BJ (cell line): ENCODE measurements around the gene FBXO3. TPM values are rescaled to one million over a fixed set of nuclear protein-coding genes. Genes with fewer than 3 reads are reported as not detected.

Experiments used
- CTCF ChIA-PET: fragments of 350-600 bp; formaldehyde crosslinking; extraction: SDS; loops from one replicate; lab custom pipeline; 2021; ENCODE audit warnings: antibody characterized with exemption, inconsistent platforms; lab: Yijun Ruan, JAX
- POLR2A ChIA-PET: fragments of 300-600 bp; sonication (Branson Sonifier 250); formaldehyde crosslinking; extraction: SDS; loops from one replicate; lab custom pipeline; 2021; ENCODE audit warnings: antibody characterized with exemption; lab: Charles Lee
- DNase-seq: peaks from one replicate; pipeline ENCODE4 v3.0.0-alpha.2; 2011; ENCODE audit warnings: low read depth
- H3K27me3 ChIP-seq: 2 replicates; pipeline ENCODE4 v1.6.0; 2011; ENCODE audit warnings: low read length; ENCODE audit not compliant: control insufficient read depth, insufficient read depth
- H3K36me3 ChIP-seq: 2 replicates; pipeline ENCODE4 v1.5.1; 2011; ENCODE audit warnings: low read length; ENCODE audit not compliant: control insufficient read depth, insufficient read depth
- H3K4me3 ChIP-seq: 2 replicates; pipeline ENCODE4 v1.5.1; 2011; ENCODE audit warnings: low read depth, mild to moderate bottlenecking, control low read depth, low read length
- polyA plus RNA-seq: library from polyadenylated mRNA; depleted of rRNA; stranded (reverse); fragments of >200 nt; gene quantifications from 2 replicates; pipeline ENCODE4 v1.2.3, GENCODE V29; 2011
- TF ChIP-seq, protein P1 (sequence below): IDR thresholded peaks from 2 replicates; pipeline ENCODE4 v1.5.1; 2011; ENCODE audit warnings: low read depth, mild to moderate bottlenecking, control low read depth, inconsistent platforms, low read length, moderate library complexity; ENCODE audit not compliant: insufficient read depth

Gene FBXO3
- polyA plus RNA-seq, 1 experiment = 22.8 TPM

DNA sequence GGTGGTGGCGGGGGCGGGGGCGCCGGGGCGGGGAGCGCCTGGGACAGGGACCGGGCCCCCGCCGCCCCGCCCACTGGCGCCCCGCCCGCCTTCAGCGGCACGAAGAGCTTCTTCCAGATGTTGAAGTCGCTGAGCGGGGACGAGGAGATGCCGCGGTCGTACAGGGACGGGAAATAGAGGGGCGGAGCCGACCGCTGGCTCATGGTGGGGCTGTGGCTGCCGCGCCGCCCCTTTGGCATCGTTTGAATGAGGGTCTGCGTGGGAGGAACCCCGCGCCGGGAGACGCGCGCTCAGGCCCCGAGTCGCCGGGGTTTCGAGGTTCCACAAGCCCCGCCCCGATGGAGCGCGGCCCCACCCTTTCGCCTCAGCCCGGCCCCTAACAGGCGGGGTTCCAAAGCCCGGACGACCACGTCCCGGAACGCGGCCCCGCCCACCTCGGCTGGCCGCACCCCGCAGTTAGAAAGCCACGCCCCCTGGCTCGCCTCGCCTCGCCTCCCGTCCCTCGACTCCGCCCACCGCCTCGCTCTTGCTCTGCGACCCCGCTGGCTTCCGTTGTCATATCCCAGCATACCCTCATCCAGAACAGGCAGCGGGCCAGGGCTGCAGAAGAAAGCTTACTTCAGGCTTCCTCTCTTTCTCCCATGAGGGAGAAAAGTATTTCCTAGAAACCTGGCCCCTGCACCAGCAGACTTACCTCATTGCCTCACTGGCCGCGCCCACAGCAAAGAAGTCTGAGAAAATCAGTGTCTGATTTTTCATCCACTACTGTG is 73.6 kb downstream of the FBXO3 start, which contains the start of gene C11orf91:
Gene C11orf91, minus strand, starts transcription at position 325 of the 770 bp plus-strand sequence. Its CDS starts 86 bp downstream, at position 239.
- Histone ChIP-seq H3K4me3 (peak within 1 kb of the TSS; percentile 51), H3K36me3 (peaks cover 2% of the 10 kb centered on the region; the same call in 1 of the 2 replicates), H3K27me3 (no peaks in the 10 kb centered on the region)
- ChIA-PET POLR2A (interaction anchor here (0.6 to 0.7 kb wide), 3 partner anchors 36 to 236 kb away, joined by 3 to 23 read pairs (median 3); no protein-coding TSS in a partner anchor), CTCF (interaction anchor here (0.5 to 1.6 kb wide), 5 partner anchors 12 to 129 kb away, joined by 3 to 5 read pairs (median 4); no protein-coding TSS in a partner anchor)
- DNase-seq = peak; percentile 85
- TF ChIP-seq, protein P1, sequence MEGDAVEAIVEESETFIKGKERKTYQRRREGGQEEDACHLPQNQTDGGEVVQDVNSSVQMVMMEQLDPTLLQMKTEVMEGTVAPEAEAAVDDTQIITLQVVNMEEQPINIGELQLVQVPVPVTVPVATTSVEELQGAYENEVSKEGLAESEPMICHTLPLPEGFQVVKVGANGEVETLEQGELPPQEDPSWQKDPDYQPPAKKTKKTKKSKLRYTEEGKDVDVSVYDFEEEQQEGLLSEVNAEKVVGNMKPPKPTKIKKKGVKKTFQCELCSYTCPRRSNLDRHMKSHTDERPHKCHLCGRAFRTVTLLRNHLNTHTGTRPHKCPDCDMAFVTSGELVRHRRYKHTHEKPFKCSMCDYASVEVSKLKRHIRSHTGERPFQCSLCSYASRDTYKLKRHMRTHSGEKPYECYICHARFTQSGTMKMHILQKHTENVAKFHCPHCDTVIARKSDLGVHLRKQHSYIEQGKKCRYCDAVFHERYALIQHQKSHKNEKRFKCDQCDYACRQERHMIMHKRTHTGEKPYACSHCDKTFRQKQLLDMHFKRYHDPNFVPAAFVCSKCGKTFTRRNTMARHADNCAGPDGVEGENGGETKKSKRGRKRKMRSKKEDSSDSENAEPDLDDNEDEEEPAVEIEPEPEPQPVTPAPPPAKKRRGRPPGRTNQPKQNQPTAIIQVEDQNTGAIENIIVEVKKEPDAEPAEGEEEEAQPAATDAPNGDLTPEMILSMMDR = no peak

DNA sequence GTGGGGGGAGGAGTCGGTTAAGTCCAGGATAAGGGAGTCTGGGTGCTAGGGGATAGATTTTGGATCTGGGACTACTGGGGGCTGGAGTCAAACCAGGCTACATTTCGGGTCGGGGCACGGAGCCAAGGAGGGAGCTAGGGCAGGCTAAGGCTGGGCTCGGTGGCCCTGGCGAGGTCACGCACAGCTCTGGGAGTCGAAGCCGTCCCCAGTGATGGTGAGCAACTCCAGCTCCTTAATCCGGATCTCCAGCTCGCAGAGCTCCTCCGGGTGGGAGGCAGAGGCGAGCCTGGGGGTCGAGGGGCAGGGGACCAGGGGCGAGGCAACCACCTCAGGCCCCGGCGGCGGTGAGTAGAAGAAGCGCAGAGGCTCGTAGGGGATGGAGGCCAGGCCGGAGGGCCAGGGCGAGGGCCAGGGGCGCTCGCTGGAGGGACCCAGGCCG is 74.2 kb downstream of the FBXO3 start:
- H3K36me3 ChIP-seq = no peaks in the 10 kb centered on the region
- ChIA-PET CTCF (interaction anchor here (0.5 to 1.6 kb wide), 4 partner anchors 12 to 108 kb away, joined by 3 to 5 read pairs (median 3); no protein-coding TSS in a partner anchor), POLR2A (interaction anchor here (0.7 kb wide), 1 partner anchor 235 kb away, joined by 3 read pairs; no protein-coding TSS in a partner anchor)
- no peaks in the 10 kb centered on the region for H3K27me3 ChIP-seq
- TF ChIP-seq, protein P1 = no peak
- DNase-seq = no peak
- H3K4me3 ChIP-seq = peak overlapping the region; percentile 51

DNA sequence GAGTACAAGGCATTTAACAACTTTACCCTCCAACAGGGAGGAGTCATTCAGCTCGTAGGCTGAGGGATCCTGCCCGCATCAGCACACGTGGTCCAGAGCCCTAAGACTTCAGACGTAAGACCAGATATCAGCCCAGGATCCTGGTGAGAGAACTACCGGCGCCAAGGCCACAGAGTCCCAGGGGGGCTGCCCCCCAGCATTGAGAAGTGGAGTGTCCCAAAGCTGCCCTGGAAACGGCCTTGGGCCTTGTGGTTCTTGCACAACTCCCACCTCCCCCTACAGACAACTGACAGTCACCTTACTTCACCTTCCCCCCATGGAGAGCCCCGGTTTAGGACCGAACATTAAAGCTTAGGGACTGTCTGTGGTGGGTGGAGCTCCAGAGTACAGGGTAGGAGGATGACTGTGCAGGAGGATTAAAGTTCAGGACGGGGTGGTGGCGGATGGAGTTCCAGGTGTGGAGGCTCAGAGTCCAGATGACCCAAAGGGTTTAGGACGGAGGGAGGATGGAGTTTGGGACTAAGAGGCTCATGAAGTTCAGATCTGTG is 74.7 kb downstream of the FBXO3 start:
- Histone ChIP-seq H3K36me3 (no peaks in the 10 kb centered on the region), H3K4me3 (no peak overlapping the region), H3K27me3 (no peaks in the 10 kb centered on the region)
- no peak for DNase-seq
- ChIA-PET POLR2A (no interaction called here), CTCF (interaction anchor here (0.8 to 1.6 kb wide), 4 partner anchors 11 to 129 kb away, joined by 3 to 5 read pairs (median 4); no protein-coding TSS in a partner anchor)
- TF ChIP-seq, protein P1 = no peak

DNA sequence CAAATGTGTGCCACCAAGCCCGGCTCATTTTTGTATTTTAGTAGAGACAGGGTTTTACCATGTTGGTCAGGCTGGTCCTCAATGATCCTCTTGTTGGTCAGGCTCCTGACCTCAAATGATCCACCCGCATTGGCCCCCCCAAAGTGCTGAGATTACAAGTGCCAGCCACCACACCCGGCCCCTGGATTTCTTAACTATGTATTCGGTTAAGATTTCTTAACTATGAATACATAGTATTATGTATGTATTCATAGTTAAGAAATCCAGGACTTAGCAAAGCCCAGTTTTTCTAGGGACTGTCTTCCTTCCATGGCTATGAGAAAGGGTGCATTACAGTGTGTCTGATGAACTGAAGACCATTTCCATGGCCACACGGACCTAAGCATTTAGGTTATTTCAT is 75.4 kb downstream of the FBXO3 start:
- ChIA-PET CTCF (interaction anchor here (0.8 to 1.6 kb wide), 2 partner anchors 10 to 130 kb away, joined by 4 to 5 read pairs; no protein-coding TSS in a partner anchor), POLR2A (no interaction called here)
- Histone ChIP-seq H3K27me3 (no peaks in the 10 kb centered on the region), H3K4me3 (no peak overlapping the region), H3K36me3 (no peaks in the 10 kb centered on the region)
- DNase-seq = no peak
- TF ChIP-seq, protein P1 = no peak

DNA sequence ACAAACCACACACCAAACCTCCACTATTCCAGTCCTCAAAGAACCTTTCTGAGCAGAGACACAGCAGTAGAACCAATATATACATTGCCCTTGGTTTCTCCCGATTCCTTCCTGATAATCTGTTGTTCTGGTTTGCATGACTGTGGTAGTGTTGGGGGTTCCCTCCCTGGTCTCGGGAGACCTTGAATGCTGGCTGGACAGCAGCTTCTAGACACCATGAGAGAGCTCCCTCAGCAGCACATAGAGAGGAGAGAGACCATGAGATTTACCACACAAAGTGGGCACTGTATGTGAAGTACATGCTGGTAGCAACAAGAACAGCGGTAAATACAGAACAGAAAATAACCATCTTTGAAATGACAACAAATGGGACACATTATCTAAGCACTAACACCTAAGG is 76.3 kb downstream of the FBXO3 start:
- CTCF ChIA-PET = no interaction called here
- DNase-seq = no peak

More for the DNA sequence above, 76.3 kb downstream of the FBXO3 start:
- no peaks in the 10 kb centered on the region for H3K27me3 ChIP-seq
- H3K36me3 ChIP-seq = no peaks in the 10 kb centered on the region
- POLR2A ChIA-PET = no interaction called here
- H3K4me3 ChIP-seq = no peak overlapping the region
- TF ChIP-seq, protein P1 = no peak
